HG02588 (cell line): ENCODE data around the gene SHISA9.

Source experiments
- ATAC-seq: cut with Tn5 transposase; IDR thresholded peaks from one replicate; pipeline ENCODE4 v1.9.1; 2021; ENCODE audit warnings: mild to moderate bottlenecking, moderate library complexity; ENCODE audit not compliant: unreplicated experiment

SHISA9 gene

GRCh38 chr16:13244770-13245169 is 343.4 kb downstream of the SHISA9 start:
- ATAC-seq = no peak

GRCh38 chr16:13245713-13246377 is 344.4 kb downstream of the SHISA9 start:
- no peak for ATAC-seq

GRCh38 chr16:13254998-13255614 is 353.7 kb downstream of the SHISA9 start:
- no peak for ATAC-seq

- no peak for ATAC-seq
Observed at GRCh38 chr16:13262270-13263090, 361.1 kb downstream of the SHISA9 start.

- ATAC-seq = no peak
Observed at GRCh38 chr16:13264749-13265552, 363.6 kb downstream of the SHISA9 start.

GRCh38 chr16:13269359-13269758 is 368.0 kb downstream of the SHISA9 start:
- ATAC-seq = no peak

- no peak for ATAC-seq
Observed at GRCh38 chr16:13269905-13270528, 368.6 kb downstream of the SHISA9 start.

GRCh38 chr16:13270602-13271001 is 369.2 kb downstream of the SHISA9 start:
- no peak for ATAC-seq

GRCh38 chr16:13289515-13289914 is 388.1 kb downstream of the SHISA9 start:
- ATAC-seq = no peak
